ENCODE data around the gene PPP1R14B. TPM values are rescaled to one million over a fixed set of nuclear protein-coding genes. Genes with fewer than 3 reads are reported as not detected.

PPP1R14B gene
- total and polyA plus RNA-seq, 2 of the 13 experiments (the other 11 are each of a cell fraction or from before 2014, with no cell fraction given) = 110 to 148 TPM

- TF ChIP-seq, protein P1, sequence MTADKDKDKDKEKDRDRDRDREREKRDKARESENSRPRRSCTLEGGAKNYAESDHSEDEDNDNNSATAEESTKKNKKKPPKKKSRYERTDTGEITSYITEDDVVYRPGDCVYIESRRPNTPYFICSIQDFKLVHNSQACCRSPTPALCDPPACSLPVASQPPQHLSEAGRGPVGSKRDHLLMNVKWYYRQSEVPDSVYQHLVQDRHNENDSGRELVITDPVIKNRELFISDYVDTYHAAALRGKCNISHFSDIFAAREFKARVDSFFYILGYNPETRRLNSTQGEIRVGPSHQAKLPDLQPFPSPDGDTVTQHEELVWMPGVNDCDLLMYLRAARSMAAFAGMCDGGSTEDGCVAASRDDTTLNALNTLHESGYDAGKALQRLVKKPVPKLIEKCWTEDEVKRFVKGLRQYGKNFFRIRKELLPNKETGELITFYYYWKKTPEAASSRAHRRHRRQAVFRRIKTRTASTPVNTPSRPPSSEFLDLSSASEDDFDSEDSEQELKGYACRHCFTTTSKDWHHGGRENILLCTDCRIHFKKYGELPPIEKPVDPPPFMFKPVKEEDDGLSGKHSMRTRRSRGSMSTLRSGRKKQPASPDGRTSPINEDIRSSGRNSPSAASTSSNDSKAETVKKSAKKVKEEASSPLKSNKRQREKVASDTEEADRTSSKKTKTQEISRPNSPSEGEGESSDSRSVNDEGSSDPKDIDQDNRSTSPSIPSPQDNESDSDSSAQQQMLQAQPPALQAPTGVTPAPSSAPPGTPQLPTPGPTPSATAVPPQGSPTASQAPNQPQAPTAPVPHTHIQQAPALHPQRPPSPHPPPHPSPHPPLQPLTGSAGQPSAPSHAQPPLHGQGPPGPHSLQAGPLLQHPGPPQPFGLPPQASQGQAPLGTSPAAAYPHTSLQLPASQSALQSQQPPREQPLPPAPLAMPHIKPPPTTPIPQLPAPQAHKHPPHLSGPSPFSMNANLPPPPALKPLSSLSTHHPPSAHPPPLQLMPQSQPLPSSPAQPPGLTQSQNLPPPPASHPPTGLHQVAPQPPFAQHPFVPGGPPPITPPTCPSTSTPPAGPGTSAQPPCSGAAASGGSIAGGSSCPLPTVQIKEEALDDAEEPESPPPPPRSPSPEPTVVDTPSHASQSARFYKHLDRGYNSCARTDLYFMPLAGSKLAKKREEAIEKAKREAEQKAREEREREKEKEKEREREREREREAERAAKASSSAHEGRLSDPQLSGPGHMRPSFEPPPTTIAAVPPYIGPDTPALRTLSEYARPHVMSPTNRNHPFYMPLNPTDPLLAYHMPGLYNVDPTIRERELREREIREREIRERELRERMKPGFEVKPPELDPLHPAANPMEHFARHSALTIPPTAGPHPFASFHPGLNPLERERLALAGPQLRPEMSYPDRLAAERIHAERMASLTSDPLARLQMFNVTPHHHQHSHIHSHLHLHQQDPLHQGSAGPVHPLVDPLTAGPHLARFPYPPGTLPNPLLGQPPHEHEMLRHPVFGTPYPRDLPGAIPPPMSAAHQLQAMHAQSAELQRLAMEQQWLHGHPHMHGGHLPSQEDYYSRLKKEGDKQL (CRISPR knock-in tag; IDR thresholded peaks at IDR 0.05; ENCODE audit: low read depth) = no peak
- no peak for TF ChIP-seq SP1 (IDR thresholded peaks at IDR 0.05)
- TF ChIP-seq SP1 (CRISPR knock-in tag; IDR thresholded peaks at IDR 0.05) = peak; percentile 88
- TF ChIP-seq, protein P2, sequence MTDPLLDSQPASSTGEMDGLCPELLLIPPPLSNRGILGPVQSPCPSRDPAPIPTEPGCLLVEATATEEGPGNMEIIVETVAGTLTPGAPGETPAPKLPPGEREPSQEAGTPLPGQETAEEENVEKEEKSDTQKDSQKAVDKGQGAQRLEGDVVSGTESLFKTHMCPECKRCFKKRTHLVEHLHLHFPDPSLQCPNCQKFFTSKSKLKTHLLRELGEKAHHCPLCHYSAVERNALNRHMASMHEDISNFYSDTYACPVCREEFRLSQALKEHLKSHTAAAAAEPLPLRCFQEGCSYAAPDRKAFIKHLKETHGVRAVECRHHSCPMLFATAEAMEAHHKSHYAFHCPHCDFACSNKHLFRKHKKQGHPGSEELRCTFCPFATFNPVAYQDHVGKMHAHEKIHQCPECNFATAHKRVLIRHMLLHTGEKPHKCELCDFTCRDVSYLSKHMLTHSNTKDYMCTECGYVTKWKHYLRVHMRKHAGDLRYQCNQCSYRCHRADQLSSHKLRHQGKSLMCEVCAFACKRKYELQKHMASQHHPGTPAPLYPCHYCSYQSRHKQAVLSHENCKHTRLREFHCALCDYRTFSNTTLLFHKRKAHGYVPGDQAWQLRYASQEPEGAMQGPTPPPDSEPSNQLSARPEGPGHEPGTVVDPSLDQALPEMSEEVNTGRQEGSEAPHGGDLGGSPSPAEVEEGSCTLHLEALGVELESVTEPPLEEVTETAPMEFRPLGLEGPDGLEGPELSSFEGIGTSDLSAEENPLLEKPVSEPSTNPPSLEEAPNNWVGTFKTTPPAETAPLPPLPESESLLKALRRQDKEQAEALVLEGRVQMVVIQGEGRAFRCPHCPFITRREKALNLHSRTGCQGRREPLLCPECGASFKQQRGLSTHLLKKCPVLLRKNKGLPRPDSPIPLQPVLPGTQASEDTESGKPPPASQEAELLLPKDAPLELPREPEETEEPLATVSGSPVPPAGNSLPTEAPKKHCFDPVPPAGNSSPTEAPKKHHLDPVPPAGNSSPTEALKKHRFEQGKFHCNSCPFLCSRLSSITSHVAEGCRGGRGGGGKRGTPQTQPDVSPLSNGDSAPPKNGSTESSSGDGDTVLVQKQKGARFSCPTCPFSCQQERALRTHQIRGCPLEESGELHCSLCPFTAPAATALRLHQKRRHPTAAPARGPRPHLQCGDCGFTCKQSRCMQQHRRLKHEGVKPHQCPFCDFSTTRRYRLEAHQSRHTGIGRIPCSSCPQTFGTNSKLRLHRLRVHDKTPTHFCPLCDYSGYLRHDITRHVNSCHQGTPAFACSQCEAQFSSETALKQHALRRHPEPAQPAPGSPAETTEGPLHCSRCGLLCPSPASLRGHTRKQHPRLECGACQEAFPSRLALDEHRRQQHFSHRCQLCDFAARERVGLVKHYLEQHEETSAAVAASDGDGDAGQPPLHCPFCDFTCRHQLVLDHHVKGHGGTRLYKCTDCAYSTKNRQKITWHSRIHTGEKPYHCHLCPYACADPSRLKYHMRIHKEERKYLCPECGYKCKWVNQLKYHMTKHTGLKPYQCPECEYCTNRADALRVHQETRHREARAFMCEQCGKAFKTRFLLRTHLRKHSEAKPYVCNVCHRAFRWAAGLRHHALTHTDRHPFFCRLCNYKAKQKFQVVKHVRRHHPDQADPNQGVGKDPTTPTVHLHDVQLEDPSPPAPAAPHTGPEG (CRISPR knock-in tag; IDR thresholded peaks at IDR 0.05) = peak; percentile 81; the same call in 1 of the 2 replicates
- no peak for TF ChIP-seq MATR3 (CRISPR knock-in tag; IDR thresholded peaks at IDR 0.05)
- TF ChIP-seq TRIM22 (IDR thresholded peaks at IDR 0.05) = no peak
- TF ChIP-seq, protein P3, sequence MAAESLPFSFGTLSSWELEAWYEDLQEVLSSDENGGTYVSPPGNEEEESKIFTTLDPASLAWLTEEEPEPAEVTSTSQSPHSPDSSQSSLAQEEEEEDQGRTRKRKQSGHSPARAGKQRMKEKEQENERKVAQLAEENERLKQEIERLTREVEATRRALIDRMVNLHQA (CRISPR knock-in tag; IDR thresholded peaks at IDR 0.05) = no peak
- no peak for TF ChIP-seq SNAPC2 (CRISPR knock-in tag; IDR thresholded peaks at IDR 0.05)
- TF ChIP-seq, protein P4, sequence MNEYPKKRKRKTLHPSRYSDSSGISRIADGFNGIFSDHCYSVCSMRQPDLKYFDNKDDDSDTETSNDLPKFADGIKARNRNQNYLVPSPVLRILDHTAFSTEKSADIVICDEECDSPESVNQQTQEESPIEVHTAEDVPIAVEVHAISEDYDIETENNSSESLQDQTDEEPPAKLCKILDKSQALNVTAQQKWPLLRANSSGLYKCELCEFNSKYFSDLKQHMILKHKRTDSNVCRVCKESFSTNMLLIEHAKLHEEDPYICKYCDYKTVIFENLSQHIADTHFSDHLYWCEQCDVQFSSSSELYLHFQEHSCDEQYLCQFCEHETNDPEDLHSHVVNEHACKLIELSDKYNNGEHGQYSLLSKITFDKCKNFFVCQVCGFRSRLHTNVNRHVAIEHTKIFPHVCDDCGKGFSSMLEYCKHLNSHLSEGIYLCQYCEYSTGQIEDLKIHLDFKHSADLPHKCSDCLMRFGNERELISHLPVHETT (CRISPR knock-in tag; conservative IDR thresholded peaks at IDR 0.05) = no peak; the same call in 1 of the 2 replicates
- no peak for TF ChIP-seq ZNF652 (CRISPR knock-in tag; IDR thresholded peaks at IDR 0.05; ENCODE audit: borderline replicate concordance, low read depth)
- TF ChIP-seq SYNCRIP (IDR thresholded peaks at IDR 0.05; ENCODE audit: insufficient read depth, low read depth, low read length) = no peak
Observed at GRCh38 chr11:64251016-64251752, 4.4 kb upstream of the PPP1R14B start, which contains the start of gene PLCB3 (continued).

Measured in HepG2 (cell line).